COLO668 (cell line): ENCODE measurements around the gene DNAH1.

Experiments
- DNase-seq: peaks from one replicate; lab custom pipeline; 2025; ENCODE audit not compliant: unreplicated experiment; lab: John Stamatoyannopoulos, UW

The DNAH1 gene

GRCh38 chr3:52356126-52356525 is 40.0 kb downstream of the DNAH1 start:
- DNase-seq: no peak

DNA sequence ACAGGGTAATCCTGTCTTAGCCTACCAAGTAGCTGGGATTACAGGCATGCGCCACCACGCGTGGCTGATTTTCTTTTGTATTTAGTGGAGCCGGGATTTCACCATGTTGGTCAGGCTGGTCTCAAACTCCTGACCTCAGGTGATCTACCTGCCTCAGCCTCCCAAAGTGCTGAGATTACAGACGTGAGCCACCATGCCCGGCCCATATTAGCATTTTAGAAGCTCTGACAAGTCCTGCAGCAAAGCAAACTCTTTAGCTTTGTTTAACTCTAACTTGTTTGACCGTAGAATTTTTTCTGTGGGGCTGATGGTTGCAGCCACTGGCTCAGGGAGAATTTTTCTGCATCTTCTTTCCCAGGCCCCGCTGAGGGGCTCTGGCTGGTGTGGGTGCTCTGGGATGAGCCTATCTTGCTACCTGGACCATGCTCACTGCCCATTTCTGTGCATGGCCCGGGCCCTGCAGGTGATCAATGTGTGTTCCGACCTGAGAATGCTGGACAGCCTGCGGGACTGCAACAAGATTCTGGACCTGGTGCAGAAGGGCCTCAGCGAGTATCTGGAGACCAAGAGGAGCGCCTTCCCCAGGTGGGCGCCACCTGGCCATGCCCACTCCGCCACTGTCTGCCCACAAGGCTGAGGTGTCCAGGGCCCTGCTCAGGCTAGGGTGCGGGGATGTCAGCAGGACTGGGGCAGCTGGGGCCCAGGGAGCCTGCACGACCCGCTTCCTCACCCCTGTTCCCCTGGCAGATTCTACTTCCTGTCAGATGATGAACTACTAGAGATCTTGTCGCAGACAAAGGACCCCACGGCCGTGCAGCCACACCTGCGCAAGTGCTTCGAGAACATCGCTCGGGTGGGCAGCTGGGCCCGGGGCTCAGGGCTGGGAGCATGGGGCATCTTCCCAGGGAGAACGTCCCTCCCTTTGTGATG is 41.3 kb downstream of the DNAH1 start:
- no peak for DNase-seq

DNA sequence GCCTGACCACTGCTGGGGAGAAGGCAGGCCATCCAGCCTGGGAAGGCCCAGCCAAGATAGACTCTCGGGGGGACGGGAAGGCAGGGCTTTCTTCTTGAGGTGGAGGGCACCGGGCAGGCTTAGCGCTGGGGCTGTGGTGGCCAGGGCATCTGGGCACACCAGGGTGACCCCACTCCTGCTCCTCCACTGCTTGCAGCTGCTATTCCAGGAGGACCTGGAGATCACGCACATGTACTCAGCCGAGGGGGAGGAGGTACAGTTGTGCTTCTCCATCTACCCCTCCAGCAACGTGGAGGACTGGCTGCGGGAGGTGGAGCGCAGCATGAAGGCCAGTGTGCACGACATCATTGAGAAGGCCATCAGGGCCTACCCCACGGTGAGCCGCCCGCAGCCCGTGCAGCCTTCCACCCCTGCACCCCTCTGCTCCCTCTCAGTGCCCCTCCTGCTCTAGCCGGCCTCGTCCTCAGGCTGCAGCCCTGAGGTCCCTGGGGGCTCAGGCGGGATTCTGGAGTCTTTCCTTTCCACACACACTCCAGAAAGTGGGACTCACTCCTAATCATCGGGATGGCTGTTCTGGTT is 42.3 kb downstream of the DNAH1 start:
- no peak for DNase-seq

DNA sequence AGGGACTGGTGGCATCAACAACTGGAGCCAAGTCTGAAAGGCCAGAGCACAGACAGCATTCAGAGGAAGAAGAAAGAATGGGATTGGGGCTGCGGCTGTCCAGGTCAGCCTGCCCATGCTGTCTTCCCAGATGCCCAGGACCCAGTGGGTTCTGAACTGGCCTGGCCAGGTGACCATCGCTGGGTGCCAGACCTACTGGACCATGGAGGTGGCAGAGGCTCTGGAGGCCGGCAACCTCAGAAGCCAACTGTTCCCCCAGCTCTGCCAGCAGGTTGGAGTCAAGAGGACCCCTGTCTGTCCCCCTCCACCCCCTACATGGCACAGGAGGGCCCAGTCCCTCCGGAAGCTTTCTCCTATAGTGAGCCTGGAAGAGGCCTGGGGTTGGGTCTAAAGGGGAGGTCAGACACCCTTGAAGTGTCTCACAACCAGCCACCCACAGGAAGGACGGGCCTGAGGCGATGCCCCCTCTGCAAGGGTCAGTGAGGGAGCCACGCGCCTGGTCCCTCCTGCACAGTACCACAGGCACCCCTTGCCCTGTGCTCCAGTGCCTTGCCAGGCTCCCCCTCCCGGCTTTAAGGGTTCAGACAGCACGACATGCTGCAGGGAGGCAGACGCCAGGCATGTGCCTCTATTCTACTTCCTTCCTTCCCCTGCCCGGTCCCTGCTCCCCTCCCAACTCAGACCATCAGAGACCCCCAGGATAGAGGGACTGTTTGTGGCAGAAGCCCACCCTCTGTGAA is 43.2 kb downstream of the DNAH1 start:
- no peak for DNase-seq

GRCh38 chr3:52361011-52361410 is 44.9 kb downstream of the DNAH1 start:
- DNase-seq: no peak

- no peak for DNase-seq
These were observed 45.3 kb downstream of the DNAH1 start for GRCh38 chr3:52361454-52361853.

DNA sequence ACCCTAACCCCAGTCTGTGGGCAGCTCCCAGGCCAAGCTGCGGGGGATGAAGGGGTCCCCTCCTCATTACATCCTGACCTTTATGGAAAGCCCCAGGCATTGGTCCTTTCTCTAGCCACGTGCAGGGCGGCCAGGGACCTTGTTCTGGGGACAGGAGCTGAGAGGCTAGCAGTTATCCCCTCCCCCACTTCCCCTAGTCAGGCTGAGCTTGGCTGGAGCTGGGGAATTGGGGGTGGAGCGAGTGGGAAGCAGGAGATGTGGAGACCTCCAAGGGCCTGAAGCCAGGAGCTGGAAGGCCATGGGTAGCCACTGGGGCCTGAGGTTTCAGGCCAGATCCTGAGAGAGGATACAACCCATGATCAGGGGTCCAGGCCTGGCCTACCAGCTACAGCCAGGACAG is 45.8 kb downstream of the DNAH1 start:
- DNase-seq: no peak

DNA sequence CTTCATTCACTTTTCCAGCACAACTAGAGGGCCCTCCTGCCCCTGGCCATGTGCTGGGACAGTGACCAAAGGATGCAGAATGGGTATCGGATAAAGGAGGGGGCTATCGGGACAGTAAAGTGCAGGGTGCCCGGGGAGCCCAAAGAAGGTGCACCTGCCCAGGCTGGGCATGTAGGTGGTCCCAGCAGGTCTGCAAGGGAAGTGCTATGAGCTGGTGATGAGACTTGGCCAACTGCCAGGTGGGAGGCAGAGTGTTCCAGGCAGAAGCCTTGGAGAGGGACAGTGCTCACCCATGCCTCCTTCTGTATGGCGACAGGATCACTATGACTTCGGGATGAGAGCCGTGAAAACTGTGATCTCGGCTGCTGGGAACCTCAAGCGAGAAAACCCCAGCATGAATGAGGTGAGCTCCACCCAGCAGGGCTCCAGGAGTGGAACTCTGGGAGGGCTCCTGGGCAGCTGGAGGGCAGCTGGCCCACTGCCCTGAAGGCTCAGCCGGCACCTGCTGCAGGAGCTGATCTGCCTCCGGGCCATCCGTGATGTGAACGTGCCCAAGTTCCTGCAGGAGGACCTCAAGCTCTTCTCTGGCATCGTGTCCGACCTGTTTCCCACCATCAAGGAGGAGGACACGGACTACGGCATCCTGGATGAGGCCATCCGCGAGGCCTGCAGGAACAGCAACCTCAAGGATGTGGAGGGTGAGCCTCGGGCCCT is 48.4 kb downstream of the DNAH1 start:
- peak; percentile 51 for DNase-seq

GRCh38 chr3:52366527-52366926 is 50.4 kb downstream of the DNAH1 start:
- DNase-seq: no peak

- no peak for DNase-seq
These were observed 52.1 kb downstream of the DNAH1 start for GRCh38 chr3:52367891-52368880.

DNA sequence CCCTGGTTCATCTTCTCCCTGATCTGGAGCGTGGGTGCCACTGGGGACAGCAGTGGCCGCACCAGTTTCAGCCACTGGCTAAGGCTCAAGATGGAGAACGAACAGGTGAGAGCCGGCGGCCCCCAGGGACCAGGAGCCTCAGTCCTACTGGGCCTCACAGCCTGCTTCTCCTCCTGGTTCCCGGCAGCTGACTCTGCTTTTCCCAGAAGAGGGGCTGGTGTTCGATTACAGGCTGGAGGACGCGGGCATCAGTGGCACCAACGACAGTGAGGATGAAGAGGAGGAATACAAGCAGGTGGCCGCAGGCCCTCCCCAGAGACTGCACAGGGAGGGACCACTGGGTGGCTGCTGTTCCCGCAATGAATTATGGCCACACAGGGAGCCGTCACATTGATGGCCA is 54.4 kb downstream of the DNAH1 start:
- no peak for DNase-seq

- DNase-seq: no peak
These were observed 56.8 kb downstream of the DNAH1 start for GRCh38 chr3:52372822-52373504.

DNA sequence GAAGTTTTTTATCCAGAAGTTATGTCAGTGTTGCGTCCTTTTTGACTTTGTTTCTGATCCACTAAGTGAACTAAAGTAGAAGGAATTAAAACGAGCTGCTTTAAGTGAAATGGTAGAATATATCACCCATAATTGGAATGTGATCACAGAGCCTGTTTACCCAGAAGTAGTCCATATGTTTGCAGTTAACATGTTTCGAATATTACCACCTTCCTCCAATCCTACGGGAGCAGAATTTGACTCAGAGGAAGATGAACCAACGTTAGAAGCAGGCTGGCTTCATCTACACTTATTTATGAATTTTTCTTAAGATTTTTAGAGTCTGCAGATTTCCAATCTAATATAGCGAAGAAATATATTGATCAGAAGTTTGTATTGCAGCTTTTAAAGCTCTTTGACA is 57.6 kb downstream of the DNAH1 start:
- no peak for DNase-seq

GRCh38 chr3:52374173-52374572 is 58.1 kb downstream of the DNAH1 start:
- no peak for DNase-seq

DNA sequence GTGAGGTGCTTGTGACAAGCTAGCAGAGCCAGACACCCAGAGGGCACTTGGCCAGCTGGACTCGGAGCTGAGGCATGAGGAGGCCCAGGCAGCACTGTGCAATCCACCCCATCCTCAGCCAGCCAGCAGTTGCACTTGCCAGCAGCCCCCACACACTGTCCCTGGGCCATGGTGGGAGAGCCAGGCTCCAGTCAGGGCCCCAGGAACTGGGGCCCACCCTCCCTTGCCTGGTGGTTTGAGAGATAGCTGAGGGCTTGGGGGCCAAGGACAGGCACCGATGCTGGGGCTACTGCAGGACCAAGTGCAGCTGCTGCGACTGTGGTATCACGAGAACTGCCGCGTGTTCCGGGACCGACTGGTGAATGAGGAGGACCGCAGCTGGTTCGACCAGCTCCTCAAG is 63.5 kb downstream of the DNAH1 start:
- no peak for DNase-seq

DNA sequence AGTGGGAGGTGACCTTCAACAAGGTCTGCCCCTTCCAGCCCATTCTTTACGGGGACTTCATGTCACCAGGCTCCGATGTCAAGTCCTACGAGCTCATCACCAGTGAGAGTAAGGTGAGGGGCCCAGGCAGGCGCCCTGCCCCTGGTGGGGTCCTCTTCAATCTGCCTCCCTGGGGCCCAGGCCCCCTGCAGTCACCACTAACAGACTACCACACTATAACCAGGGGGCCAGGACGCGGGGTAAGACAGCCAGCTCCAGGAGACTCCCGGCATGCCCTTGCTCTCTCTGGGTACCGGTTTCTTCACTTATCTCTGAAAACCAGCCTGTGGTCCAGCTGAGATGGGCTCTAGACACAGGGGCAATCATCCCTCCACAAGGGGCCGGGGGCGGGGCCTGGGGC is 63.9 kb downstream of the DNAH1 start:
- no peak for DNase-seq

GRCh38 chr3:52381623-52382022 is 65.5 kb downstream of the DNAH1 start:
- no peak for DNase-seq

- DNase-seq: no peak
These were observed 67.3 kb downstream of the DNAH1 start for GRCh38 chr3:52383446-52383845.

GRCh38 chr3:52384019-52384761 is 68.1 kb downstream of the DNAH1 start:
- DNase-seq: no peak
